ENCODE measurements around the gene MISFA. TPM values are rescaled to one million over a fixed set of nuclear protein-coding genes. Genes with fewer than 3 reads are reported as not detected.

The MISFA gene
- total and polyA plus RNA-seq, 9 of the 15 experiments (the other 6 are each of a cell fraction or from before 2014, with no cell fraction given) = 1.6 to 6.3 (median 3.4) TPM

GRCh38 chr11:18634140-18635032 is 34.8 kb downstream of the MISFA start, which contains the start of gene SPTY2D1 (continued):
- TF ChIP-seq RNF2 (IDR thresholded peaks at IDR 0.05) (peak; percentile 66; the same call in 1 of the 2 replicates), MTA3 (IDR thresholded peaks at IDR 0.05; ENCODE audit: borderline replicate concordance) (peak; percentile 96), SMAD1 (IDR thresholded peaks at IDR 0.05; ENCODE audit: low read depth, low read length, partially characterized antibody) (peak; percentile 66), FIP1L1 (IDR thresholded peaks at IDR 0.05; ENCODE audit: low read depth, low read length, poor library complexity, severe bottlenecking) (peak; percentile 24), ID3 (CRISPR knock-in tag; IDR thresholded peaks at IDR 0.05) (no peak), ID3 (tag; IDR thresholded peaks at IDR 0.05) (no peak), BHLHE40 (IDR thresholded peaks at IDR 0.05; ENCODE audit: low read length) (peak; percentile 97), CBX1 (IDR thresholded peaks at IDR 0.05; ENCODE audit: low read depth) (no peak), RBM25 (IDR thresholded peaks at IDR 0.05; ENCODE audit: low read depth, low read length, severe bottlenecking) (no peak), SREBF2 (CRISPR knock-in tag; IDR thresholded peaks at IDR 0.05) (no peak), RREB1 (CRISPR knock-in tag; IDR thresholded peaks at IDR 0.05) (0 out of 2 replicates have a peak, but pooled peaks have one; percentile 59), DPF2 (IDR thresholded peaks at IDR 0.05) (peak; percentile 53), ZNF41 (CRISPR knock-in tag; conservative IDR thresholded peaks at IDR 0.05) (0 out of 2 replicates have a peak, but pooled peaks have one; percentile 49), MAZ (CRISPR knock-in tag; conservative IDR thresholded peaks at IDR 0.05 in 1 of 2, IDR thresholded peaks at IDR 0.05 in 1 of 2) (peak; percentile 82 to 96), DMBX1 (CRISPR knock-in tag; IDR thresholded peaks at IDR 0.05; ENCODE audit: borderline replicate concordance) (0 out of 2 replicates have a peak, but pooled peaks have one; percentile 51), KLF1 (tag; IDR thresholded peaks at IDR 0.05) (peak; percentile 68; the same call in 1 of the 2 replicates), SMAD4 (CRISPR knock-in tag; conservative IDR thresholded peaks at IDR 0.05) (peak; percentile 55), TARDBP (IDR thresholded peaks at IDR 0.05) (0 out of 2 replicates have a peak, but pooled peaks have one; percentile 54), GMEB1 (CRISPR knock-in tag; IDR thresholded peaks at IDR 0.05) (peak; percentile 92), MYBL2 (IDR thresholded peaks at IDR 0.05; ENCODE audit: low read depth) (no peak), MYBL2 (CRISPR knock-in tag; IDR thresholded peaks at IDR 0.05; ENCODE audit: borderline replicate concordance) (no peak)
